Testis (tissue), 3 donors: ENCODE measurements around the gene SYT8. TPM values are rescaled to one million over a fixed set of nuclear protein-coding genes. Genes with fewer than 3 reads are reported as not detected.

Experiments
- DNase-seq: peaks from one replicate; pipeline ENCODE4 v3.0.0-alpha.2; 2019
- H3K27ac ChIP-seq, 2 donors: fragments of 200-600 bp; sonication (generic); one replicate each; pipeline ENCODE4 v1.5.1; 2019
- H3K27me3 ChIP-seq: fragments of 200-600 bp; sonication (generic); one replicate; pipeline ENCODE4 v1.5.1; 2019
- H3K36me3 ChIP-seq: fragments of 200-600 bp; sonication (generic); one replicate; pipeline ENCODE4 v1.5.1; 2017; ENCODE audit warnings: low read depth; ENCODE audit errors: missing control alignments
- H3K4me1 ChIP-seq: fragments of 200-600 bp; sonication (generic); one replicate; pipeline ENCODE4 v1.5.1; 2019
- H3K4me3 ChIP-seq, 2 donors: fragments of 200-600 bp; sonication (generic); one replicate each; pipeline ENCODE4 v1.5.1; 2017 to 2019
- H3K9me3 ChIP-seq: fragments of 200-600 bp; sonication (generic); one replicate; pipeline ENCODE4 v1.5.1; 2017
- CTCF ChIP-seq, 3 experiments: fragments of 450-650 bp in 2 of 3; fragments of 200-600 bp in 1 of 3; sonication (generic) in 1 of 3; IDR thresholded peaks; one replicate each; pipeline ENCODE4 v1.5.1; 2016 to 2019; ENCODE audit warnings: antibody characterized with exemption in 3 of 3, mild to moderate bottlenecking in 2 of 3, moderate library complexity in 1 of 3
- POLR2A ChIP-seq: fragments of 450-650 bp; IDR thresholded peaks from one replicate; pipeline ENCODE4 v1.6.1; 2017; ENCODE audit warnings: antibody characterized with exemption, mild to moderate bottlenecking, moderate library complexity
- WGBS, 2 donors: methylation state at CpG; one replicate each; pipeline ENCODE4 v1.1.5; 2018; 5-methylcytosine and 5-hydroxymethylcytosine counted together
- intact Hi-C: fragments of 100-400 bp; cut with DNase I; formaldehyde crosslinking; loops from one replicate; pipeline ENCODE4 v1.15.1; 2023; ENCODE audit warnings: low total_unique reads
- polyA plus RNA-seq: library from polyadenylated mRNA; stranded (reverse); fragments of 350-450 nt; fragmentation: Illumina TruSeq; extraction: RNeasy Lipid Tissue Mini Kit (QIAGEN cat#74804); gene quantifications from one replicate; pipeline ENCODE4 v1.2.3, GENCODE V29; 2014; ENCODE audit warnings: low read depth, low replicate concordance; ENCODE audit not compliant: insufficient read depth
- total RNA-seq, 2 donors: library from RNA; depleted of rRNA; stranded (reverse); fragments of >200 nt; gene quantifications; one replicate each; pipeline ENCODE4 v1.2.3, GENCODE V29; 2016

SYT8 gene
- total and polyA plus RNA-seq, 3 donors from 2014 or later, result 0.98 to 2.7 (median 1.7) TPM

GRCh38 chr11:1863352-1864216 lies 28.8 kb downstream of the SYT8 start:
- intact Hi-C loops, result no loop called here
- H3K36me3 ChIP-seq, result no peaks in the 10 kb centered on the region
- TF ChIP-seq CTCF (IDR thresholded peaks at IDR 0.05), result no peak
- TF ChIP-seq POLR2A, result no peak
- peaks cover 21% of the 10 kb centered on the region for H3K4me1 ChIP-seq
- H3K4me3 ChIP-seq, result no peak overlapping the region
- 31 to 43% methylated on average over 19 to 27 of the region's 27 CpGs for WGBS, 2 donors
- no peaks in the 10 kb centered on the region for H3K9me3 ChIP-seq
- peak; percentile 80 for DNase-seq
- peak overlapping the region; percentile 52 to 82 for H3K27ac ChIP-seq
- no peaks in the 10 kb centered on the region for H3K27me3 ChIP-seq

- TF ChIP-seq CTCF (IDR thresholded peaks at IDR 0.05), result no peak
- TF ChIP-seq POLR2A, result no peak
- H3K27ac ChIP-seq, result peak overlapping the region; percentile 52 to 82
- intact Hi-C loops, result no loop called here
- H3K9me3 ChIP-seq, result no peaks in the 10 kb centered on the region
- H3K4me3 ChIP-seq, result no peak overlapping the region
- no peak for DNase-seq
- H3K4me1 ChIP-seq, result peaks cover 21% of the 10 kb centered on the region
- H3K36me3 ChIP-seq, result no peaks in the 10 kb centered on the region
- 34 to 38% methylated on average over 18 of the region's 18 CpGs for WGBS, 2 donors
- H3K27me3 ChIP-seq, result no peaks in the 10 kb centered on the region
Observed at GRCh38 chr11:1864231-1864630, 29.4 kb downstream of the SYT8 start.

- H3K9me3 ChIP-seq, result no peaks in the 10 kb centered on the region
- no peaks in the 10 kb centered on the region for H3K36me3 ChIP-seq
- H3K4me1 ChIP-seq, result peaks cover 21% of the 10 kb centered on the region
- peak overlapping the region; percentile 52 to 82 for H3K27ac ChIP-seq
- intact Hi-C loops, result no loop called here
- 78% methylated on average over 25 to 30 of the region's 30 CpGs for WGBS, 2 donors
- TF ChIP-seq CTCF (IDR thresholded peaks at IDR 0.05), result no peak
- no peak for TF ChIP-seq POLR2A
- no peak for DNase-seq
- no peaks in the 10 kb centered on the region for H3K27me3 ChIP-seq
- no peak overlapping the region for H3K4me3 ChIP-seq
Observed at GRCh38 chr11:1864831-1865665, 30.3 kb downstream of the SYT8 start.

- Histone ChIP-seq H3K9me3 (no peaks in the 10 kb centered on the region), H3K27me3 (no peaks in the 10 kb centered on the region), H3K4me3 (no peak overlapping the region), H3K36me3 (no peaks in the 10 kb centered on the region), H3K27ac (no peak overlapping the region), H3K4me1 (peaks cover 21% of the 10 kb centered on the region)
- intact Hi-C loops, result no loop called here
- DNase-seq, result no peak
- TF ChIP-seq POLR2A, result no peak
- TF ChIP-seq CTCF (IDR thresholded peaks at IDR 0.05), result no peak
- WGBS, 2 donors, result 80 to 97% methylated on average over 3 to 8 of the region's 8 CpGs
Observed at GRCh38 chr11:1866226-1866625, 31.4 kb downstream of the SYT8 start.
